Right lobe of liver (tissue), 4 donors: ENCODE measurements around the gene KRTAP16-1.

Experiments used
- CTCF ChIP-seq, 4 donors: fragments of 200-600 bp in 3 of 4; fragments of 450-650 bp in 1 of 4; IDR thresholded peaks; one replicate each; pipeline versions ENCODE4 v1.5.1 to v1.8.0; 2016 to 2022; ENCODE audit warnings: antibody characterized with exemption in 4 of 4, mild to moderate bottlenecking in 2 of 4
- POLR2A ChIP-seq: fragments of 450-650 bp; IDR thresholded peaks from one replicate; pipeline ENCODE4 v1.6.1; 2017; ENCODE audit warnings: antibody characterized with exemption, mild to moderate bottlenecking
- donor health status: DM: no; HTN: no; CAD: no.
- donor health status: DM: no; HTN: no; CAD: no.
- donor health status: DM: no; HTN: yes; CAD: no.

- TF ChIP-seq CTCF (IDR thresholded peaks at IDR 0.05), result no peak
- no peak for TF ChIP-seq POLR2A
Measured at GRCh38 chr17:41352597-41353366, 43.7 kb upstream of the KRTAP16-1 start.
